GM12865 (cell line): Measurements from ENCODE around the gene BET1.

Experiments used
- DNase-seq: peaks from one replicate; pipeline ENCODE4 v3.0.0; 2010; ENCODE audit warnings: low read depth
- H3K4me3 ChIP-seq: 2 replicates; pipeline ENCODE4 v1.5.1; 2011; ENCODE audit warnings: mild to moderate bottlenecking, low read depth, low read length, control low read depth
- CTCF ChIP-seq: IDR thresholded peaks from 2 replicates; pipeline ENCODE4 v1.5.1; 2011; ENCODE audit warnings: low read length, control low read depth, low read depth, inconsistent platforms; ENCODE audit not compliant: insufficient read depth; ENCODE audit errors: missing control alignments

BET1 gene

GRCh38 chr7:93980744-93981479 is 23.2 kb downstream of the BET1 start:
- TF ChIP-seq CTCF: no peak
- peak overlapping the region; percentile 35 for H3K4me3 ChIP-seq
- peak; percentile 42 for DNase-seq

- TF ChIP-seq CTCF: no peak
- DNase-seq: no peak
- H3K4me3 ChIP-seq: no peak overlapping the region
Observed at GRCh38 chr7:93977211-93977950, 26.8 kb downstream of the BET1 start.

DNA sequence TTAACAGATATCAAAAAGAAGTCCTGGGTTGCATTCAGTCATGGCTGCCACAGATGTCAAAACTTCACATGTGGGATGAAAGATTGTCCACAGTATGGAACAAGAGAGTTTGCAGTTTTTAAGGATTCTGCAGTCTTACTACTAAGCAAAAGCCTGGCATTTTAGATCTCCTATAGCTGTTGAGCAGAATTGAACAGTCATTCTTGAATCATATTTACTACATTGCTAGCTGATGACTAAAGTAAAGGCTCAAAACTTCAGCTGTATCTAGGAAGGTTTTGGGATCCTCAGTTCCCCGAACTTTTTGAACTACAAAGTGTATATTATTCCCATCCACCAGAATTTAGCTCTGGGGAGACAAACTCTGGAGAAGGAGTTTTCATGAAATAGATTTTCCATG is 31.0 kb downstream of the BET1 start:
- no peak for TF ChIP-seq CTCF
- no peak for DNase-seq
- H3K4me3 ChIP-seq: no peak overlapping the region

DNA sequence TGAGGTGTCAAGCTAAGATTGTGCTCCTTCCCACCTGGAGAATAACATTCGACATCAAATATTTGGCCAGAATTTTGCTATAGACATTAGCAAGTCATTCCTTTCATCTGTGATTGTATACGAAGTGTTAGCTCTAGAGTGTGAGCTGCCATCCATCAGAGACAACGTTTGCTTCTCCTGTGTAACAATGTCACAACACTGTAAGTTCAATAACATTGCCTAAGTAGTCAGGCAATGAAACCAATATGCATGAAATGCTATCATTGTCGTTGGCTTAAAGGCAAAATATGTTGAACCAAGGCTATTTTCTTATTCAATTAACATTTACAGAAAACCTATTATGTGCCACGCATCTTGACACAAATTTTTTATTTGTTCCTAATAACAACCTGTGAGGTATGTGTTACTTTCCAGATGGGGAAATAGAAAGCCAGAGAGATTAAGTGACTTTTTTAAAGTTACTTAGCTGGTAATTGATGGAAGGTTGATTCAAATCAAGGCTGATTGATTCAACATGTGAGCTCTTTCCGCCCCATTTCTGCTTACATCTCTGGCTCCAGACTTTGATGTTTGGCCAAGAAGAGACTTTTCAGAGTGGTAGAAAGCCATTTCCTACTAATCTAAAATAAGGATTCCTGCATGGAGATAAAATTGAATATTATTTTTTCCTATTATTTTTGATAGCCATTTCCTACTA is 32.0 kb downstream of the BET1 start:
- H3K4me3 ChIP-seq: no peak overlapping the region
- DNase-seq: no peak
- no peak for TF ChIP-seq CTCF

GRCh38 chr7:93968911-93969620 is 35.1 kb downstream of the BET1 start:
- no peak for DNase-seq
- no peak for TF ChIP-seq CTCF
- no peak overlapping the region for H3K4me3 ChIP-seq

GRCh38 chr7:93964813-93965212 is 39.3 kb downstream of the BET1 start:
- H3K4me3 ChIP-seq: no peak overlapping the region
- TF ChIP-seq CTCF: no peak
- DNase-seq: no peak
